T follicular helper cell (primary cell): Measurements from ENCODE around the gene POLR2F.

Experiments
- DNase-seq: peaks from one replicate; pipeline ENCODE4 v3.0.0-alpha.2; 2020; ENCODE audit warnings: low read depth

POLR2F gene

GRCh38 chr22:38006906-38007305, 53.4 kb downstream of the POLR2F start:
- no peak for DNase-seq

GRCh38 chr22:38007330-38007902, 53.9 kb downstream of the POLR2F start:
- DNase-seq, result no peak

GRCh38 chr22:38009000-38009806, 55.7 kb downstream of the POLR2F start:
- no peak for DNase-seq

- DNase-seq, result no peak
These were observed 59.1 kb downstream of the POLR2F start for GRCh38 chr22:38012604-38013072.

- DNase-seq, result no peak
These were observed 60.6 kb downstream of the POLR2F start for GRCh38 chr22:38014083-38014482.

- DNase-seq, result no peak
These were observed 63.0 kb downstream of the POLR2F start for GRCh38 chr22:38016182-38017151.

GRCh38 chr22:38017272-38017920, 63.9 kb downstream of the POLR2F start:
- DNase-seq, result no peak

- no peak for DNase-seq
These were observed 64.7 kb downstream of the POLR2F start for GRCh38 chr22:38017939-38018885.
